GM12873 (cell line): ENCODE data around the gene WDR48.
A peak's percentile ranks its signal among the peaks of the same experiment; 100 is the strongest.

Experiments
- TF ChIP-seq, protein P1 (sequence below): IDR thresholded peaks from 2 replicates; pipeline ENCODE4 v1.5.1; 2012; ENCODE audit warnings: low read depth, mild to moderate bottlenecking, moderate library complexity, low read length, control low read depth; ENCODE audit not compliant: insufficient read depth; ENCODE audit errors: missing control alignments

Gene WDR48

DNA sequence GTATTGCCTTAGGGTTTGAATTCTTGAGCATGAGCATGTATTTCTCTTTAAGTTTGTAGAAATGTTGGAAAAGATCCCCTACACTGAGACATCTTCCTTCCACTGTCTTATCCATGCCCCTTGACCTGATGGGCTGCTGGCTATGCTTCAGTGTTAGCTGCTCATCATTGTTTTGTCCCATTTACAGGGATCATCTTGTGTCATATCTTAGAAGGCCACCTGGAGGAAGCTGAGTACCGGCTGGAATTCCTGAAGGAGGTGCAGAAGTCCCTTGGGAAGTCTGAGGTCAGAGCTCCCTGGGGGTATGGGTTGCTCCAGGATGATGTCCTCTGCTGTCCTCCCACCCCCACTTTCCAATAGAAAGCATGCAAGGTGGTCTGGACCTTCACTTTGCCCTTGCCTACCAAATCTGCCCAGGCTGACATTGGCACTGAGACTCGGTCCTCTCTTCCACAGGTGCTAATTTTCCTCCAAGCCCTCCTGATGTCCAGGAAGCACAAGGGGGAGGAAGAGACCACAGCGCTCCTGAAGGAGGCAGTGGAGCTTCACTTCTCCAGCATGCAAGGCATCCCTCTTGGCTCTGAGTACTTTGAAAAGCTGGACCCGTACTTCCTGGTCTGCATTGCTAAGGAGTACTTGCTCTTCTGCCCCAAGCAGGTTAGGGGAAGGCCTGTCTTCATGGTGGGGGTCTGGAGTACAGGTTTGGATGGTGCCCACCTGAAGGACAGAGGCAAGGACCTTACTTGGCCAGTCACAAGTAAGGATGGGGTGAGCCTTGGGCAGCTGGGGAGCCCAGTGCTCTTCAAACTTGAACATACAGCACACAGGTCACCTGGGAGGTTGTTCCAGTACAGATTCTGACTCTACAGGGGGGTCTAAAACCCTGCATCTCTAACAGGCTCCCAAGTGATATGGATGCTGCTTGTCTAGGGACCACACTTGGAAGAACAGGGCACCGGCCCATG is 73.3 kb downstream of the WDR48 start:
- TF ChIP-seq, protein P1, sequence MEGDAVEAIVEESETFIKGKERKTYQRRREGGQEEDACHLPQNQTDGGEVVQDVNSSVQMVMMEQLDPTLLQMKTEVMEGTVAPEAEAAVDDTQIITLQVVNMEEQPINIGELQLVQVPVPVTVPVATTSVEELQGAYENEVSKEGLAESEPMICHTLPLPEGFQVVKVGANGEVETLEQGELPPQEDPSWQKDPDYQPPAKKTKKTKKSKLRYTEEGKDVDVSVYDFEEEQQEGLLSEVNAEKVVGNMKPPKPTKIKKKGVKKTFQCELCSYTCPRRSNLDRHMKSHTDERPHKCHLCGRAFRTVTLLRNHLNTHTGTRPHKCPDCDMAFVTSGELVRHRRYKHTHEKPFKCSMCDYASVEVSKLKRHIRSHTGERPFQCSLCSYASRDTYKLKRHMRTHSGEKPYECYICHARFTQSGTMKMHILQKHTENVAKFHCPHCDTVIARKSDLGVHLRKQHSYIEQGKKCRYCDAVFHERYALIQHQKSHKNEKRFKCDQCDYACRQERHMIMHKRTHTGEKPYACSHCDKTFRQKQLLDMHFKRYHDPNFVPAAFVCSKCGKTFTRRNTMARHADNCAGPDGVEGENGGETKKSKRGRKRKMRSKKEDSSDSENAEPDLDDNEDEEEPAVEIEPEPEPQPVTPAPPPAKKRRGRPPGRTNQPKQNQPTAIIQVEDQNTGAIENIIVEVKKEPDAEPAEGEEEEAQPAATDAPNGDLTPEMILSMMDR = no peak

DNA sequence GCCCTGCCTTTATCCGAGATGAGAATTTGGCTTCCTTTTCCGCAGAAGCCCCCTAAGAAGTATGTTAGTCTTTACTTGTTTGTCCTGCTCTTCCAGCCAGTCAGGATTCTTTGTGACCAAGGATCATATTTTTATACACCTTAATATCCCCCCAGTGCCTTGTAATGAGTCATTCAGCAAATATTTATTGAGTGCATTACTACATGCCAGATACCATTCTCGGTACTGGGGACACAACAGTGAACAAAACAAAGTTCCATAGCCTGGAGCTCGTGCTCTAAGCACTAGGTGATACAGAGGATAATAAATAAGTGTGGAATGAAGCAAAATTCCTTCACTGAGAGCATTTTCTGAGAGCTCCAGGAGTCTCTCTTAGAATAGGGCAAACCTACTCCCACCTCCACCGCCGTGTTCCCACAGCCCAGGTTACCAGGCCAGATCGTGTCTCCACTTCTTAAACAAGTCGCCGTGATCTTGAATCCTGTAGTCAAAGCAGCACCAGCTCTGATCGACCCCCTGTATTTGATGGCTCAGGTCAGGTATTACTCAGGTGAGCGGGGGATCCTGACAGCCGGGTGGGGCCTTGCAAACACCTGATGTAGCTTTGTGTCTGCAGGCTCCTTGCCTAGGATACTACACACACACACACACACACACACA is 74.2 kb downstream of the WDR48 start:
- TF ChIP-seq, protein P1 = no peak

DNA sequence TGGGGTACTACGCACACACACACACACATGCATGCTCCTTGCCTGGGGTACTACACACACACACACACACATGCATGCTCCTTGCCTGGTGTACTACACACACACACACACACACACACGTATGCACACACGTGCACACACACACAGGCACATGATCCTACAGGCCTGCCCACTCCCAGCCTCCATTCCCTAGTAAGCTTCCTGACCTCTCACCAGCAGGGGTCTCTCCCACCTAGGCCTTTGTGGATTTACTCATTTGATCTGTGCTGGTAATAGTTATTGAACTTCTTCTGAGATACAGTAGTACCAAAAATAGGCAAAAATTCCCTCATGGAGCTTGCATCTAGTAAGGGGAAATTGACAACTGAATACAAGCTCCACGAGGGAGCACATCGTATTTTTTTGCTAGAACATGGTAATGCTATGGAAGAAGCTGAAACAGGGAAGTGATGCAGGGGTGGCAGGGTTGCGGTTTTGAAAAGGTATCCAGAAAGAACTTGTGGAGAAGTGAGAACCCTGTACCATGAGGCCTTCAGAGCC is 74.8 kb downstream of the WDR48 start:
- TF ChIP-seq, protein P1 = peak; percentile 47

DNA sequence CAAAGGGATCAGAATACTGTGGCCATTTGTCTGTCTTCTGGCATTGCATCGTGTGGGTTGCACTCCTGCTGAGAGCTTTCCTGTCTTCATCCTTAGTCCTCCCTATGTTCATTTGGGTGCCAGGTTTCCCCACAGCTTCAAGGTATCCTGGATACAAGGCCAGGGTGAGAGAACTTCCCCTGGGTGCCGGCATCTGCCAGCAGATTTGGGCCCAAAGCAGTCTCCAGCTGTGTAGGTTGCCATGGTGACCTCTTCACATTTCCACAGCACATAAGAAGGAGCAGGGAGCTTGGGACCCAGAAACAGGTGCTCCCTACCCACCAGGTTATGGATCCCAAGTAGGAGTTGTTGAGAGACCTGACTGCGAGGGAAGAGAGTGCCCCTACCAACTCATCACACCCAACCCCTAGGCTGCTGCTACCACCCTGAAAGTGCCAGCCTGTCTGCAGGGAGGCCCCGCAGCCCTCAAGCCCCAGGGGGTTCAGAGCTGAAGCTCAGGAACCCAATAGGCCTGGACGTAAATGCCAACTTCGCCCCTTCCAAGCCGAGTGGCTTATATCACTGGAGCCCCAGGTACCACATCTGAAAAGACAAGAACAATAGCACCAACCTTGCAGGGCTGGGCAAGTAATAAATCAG is 75.6 kb downstream of the WDR48 start:
- TF ChIP-seq, protein P1 = no peak

DNA sequence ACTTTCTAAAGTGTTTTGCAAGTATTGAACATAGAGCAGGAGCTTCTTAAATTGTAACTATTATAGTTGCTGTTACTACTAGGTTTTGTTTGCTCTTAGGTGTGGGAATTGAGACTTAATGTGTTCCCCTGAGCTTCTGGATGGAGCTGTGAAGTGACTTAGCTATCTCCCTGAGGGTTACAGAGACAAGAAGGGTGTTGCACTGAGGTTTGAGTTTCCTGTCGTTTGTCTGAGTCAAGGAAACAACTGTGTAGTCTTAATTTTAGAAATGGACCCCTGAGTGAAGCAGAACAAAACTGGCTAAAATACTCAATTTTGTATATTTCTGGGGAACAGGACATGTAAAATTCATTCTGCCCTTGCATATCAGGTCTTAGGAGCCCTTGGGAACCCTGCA is 76.1 kb downstream of the WDR48 start:
- TF ChIP-seq, protein P1 = no peak

DNA sequence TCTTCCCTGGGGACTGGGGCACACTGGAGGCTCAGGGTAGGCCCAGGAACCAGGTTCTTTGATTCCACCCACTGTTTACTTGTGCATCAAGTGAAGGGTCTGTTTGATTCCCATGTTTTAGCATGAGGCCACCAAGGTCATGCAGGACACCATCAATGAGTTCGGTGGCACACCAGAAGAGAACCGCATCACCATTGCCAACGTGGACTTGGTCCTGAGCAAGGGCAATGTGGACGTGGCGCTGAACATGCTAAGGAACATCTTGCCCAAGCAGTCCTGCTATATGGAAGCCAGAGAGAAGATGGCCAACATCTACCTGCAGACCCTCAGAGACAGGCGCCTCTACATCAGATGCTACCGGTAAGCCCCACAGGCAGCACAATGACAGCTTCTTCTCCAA is 77.1 kb downstream of the WDR48 start:
- TF ChIP-seq, protein P1 = no peak

DNA sequence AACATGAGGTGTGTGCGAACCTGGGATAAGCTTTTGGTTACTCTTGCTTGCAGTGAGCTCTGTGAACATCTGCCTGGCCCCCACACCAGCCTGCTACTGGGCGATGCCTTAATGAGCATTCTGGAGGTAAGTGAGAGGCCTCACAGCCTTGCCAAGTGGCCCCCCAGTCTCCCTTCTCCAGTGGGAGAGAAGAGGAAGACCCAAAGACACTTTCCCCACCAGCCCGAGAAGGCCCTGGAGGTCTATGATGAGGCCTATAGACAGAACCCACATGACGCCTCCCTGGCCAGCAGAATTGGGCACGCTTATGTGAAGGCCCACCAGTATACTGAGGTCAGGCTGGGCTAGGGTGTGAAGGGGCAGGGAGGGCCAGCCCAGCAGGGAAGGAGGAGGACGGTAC is 78.2 kb downstream of the WDR48 start:
- TF ChIP-seq, protein P1 = no peak
